NT2/D1 (cell line): Measurements from ENCODE around the gene SNTG2.

ENCODE experiments used
- YY1 ChIP-seq: IDR thresholded peaks from 2 replicates; pipeline ENCODE4 v1.6.1; 2011; ENCODE audit not compliant: insufficient read length, insufficient read depth
- ZNF274 ChIP-seq: IDR thresholded peaks from 2 replicates; pipeline ENCODE4 v1.6.1; 2011; ENCODE audit warnings: mild to moderate bottlenecking, low read depth, low read length

DNA sequence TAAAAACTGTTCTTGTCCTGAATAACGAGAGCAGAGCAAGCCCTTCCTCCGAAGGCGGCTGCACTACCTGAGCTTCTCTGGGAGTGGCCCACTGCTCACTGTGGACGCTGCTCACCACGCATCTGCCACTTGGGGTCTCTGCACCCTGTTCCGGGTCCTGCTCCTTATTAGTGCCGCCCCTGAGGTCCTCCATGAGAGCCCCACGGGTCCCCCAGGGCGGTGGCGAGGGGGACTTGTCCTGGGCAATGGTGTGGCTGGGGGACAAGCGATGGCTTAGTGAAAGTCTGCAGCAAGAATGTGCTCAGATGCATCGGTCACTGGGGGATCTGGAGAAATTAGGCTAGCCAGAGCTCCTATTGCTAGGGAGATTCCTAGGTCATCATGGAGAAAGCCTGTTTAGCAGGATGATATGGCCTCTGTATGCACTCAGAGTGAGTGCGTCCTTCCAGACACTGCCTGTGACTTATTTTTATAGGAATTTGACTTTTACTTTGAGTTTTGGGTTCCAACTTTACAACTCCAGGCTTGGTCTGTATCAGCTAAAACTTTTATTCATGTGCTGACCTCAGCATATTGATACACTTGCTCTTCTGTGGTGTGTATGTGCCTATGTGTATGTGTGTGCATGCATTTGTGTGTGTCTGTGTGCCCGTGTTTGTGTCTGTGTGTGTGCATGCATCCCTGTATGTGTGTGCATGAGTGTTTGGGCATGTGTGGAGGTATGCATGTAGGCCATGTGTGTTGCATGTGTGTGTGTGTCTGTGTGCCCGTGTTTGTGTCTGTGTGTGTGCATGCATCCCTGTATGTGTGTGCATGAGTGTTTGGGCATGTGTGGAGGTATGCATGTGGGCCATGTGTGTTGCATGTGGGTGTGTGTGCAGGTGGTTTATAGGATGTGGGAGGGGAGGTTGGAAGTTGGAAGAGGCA lies 129.5 kb downstream of the SNTG2 start:
- TF ChIP-seq ZNF274 (no peak), YY1 (no peak)
